HFFc6 (cell line): ENCODE results near the gene GINS1. TPM values are rescaled to one million over a fixed set of nuclear protein-coding genes. Genes with fewer than 3 reads are reported as not detected.
A peak's percentile ranks its signal among the peaks of the same experiment; 100 is the strongest.

Experiments used
- DNase-seq: peaks from one replicate; pipeline ENCODE4 v3.0.0-alpha.2; 2018
- H3K27ac Mint-ChIP-seq: 2 replicates; pipeline ENCODE4 v1.8.0; 2020; ENCODE audit warnings: mild to moderate bottlenecking, mixed read lengths
- H3K27me3 Mint-ChIP-seq: 2 replicates; pipeline ENCODE4 v1.8.0; 2021; ENCODE audit warnings: mild to moderate bottlenecking, moderate library complexity, mixed read lengths; ENCODE audit not compliant: insufficient read depth
- H3K36me3 Mint-ChIP-seq: 2 replicates; pipeline ENCODE4 v1.8.0; 2021; ENCODE audit warnings: low read depth, mixed read lengths
- H3K4me1 Mint-ChIP-seq: 2 replicates; pipeline ENCODE4 v1.8.0; 2020; ENCODE audit warnings: low read depth, mixed read lengths
- H3K4me3 Mint-ChIP-seq: 2 replicates; pipeline ENCODE4 v1.8.0; 2020; ENCODE audit warnings: mild to moderate bottlenecking, moderate library complexity, mixed read lengths
- H3K9me3 Mint-ChIP-seq: 2 replicates; pipeline ENCODE4 v1.8.0; 2020; ENCODE audit warnings: mild to moderate bottlenecking, mixed read lengths
- CTCF ChIP-seq: fragments of 200-600 bp; sonication (generic); IDR thresholded peaks from 2 replicates; pipeline ENCODE4 v1.5.0; 2021; ENCODE audit warnings: antibody characterized with exemption, mild to moderate bottlenecking
- total RNA-seq, 6 experiments: library from RNA; stranded (reverse); fragmentation: NEBNext Ultra II Directional; extraction: Animal tissue kit (Norgen Biotek cat#: 25700); gene quantifications; 2 replicates in 1 of 6; 3 replicates in 5 of 6; pipeline ENCODE4 v1.2.3, GENCODE V29; 2021

GINS1 gene
- total RNA-seq, 6 experiments from 2014 or later: 7.5 to 13.9 (median 11.7) TPM

- TF ChIP-seq CTCF: no peak
- Mint-ChIP-seq H3K4me3 (peak within 1 kb of the TSS; percentile 95), H3K36me3 (peaks cover 16% of the 10 kb centered on the region), H3K4me1 (peaks cover 16% of the 10 kb centered on the region), H3K27ac (peak within 1 kb of the TSS; percentile 93), H3K27me3 (no peaks in the 10 kb centered on the region; the same call in 1 of the 2 replicates), H3K9me3 (no peaks in the 10 kb centered on the region)
- peak; percentile 95 for DNase-seq
Observed at GRCh38 chr20:25390538-25391528, 16.6 kb upstream of the GINS1 start, which contains the start of gene ABHD12. TSS of gene ABHD12 (minus strand) at chr20:25390835. CDS start at chr20:25390703, 132 bp downstream.

GRCh38 chr20:25394276-25394675 lies 13.2 kb upstream of the GINS1 start:
- no peak for TF ChIP-seq CTCF
- no peaks in the 10 kb centered on the region; the same call in 1 of the 2 replicates for H3K27me3 Mint-ChIP-seq
- no peak overlapping the region for H3K4me3 Mint-ChIP-seq
- H3K27ac Mint-ChIP-seq: no peak overlapping the region
- peaks cover 32% of the 10 kb centered on the region for H3K4me1 Mint-ChIP-seq
- H3K9me3 Mint-ChIP-seq: no peaks in the 10 kb centered on the region
- no peak for DNase-seq
- peaks cover 1% of the 10 kb centered on the region for H3K36me3 Mint-ChIP-seq

DNA sequence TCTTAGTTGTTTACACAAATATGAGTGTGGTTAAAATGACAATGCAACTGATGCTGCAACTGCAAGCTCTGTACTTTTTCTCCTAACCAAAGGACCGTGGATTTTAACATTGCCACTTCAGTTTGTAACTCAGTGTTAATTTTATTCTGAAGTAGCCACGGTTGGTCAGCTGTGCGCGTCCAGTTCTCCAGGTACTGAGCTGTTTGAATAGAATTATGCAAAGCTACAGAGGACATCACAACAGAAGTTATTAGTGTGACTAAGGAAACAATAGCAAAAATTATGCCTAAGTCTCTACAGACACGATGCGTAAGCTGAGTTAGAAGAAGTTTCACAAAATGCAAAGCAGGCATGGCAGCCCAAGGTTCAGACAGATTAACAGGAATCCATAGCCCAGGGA lies 12.5 kb upstream of the GINS1 start:
- Mint-ChIP-seq H3K27ac (no peak overlapping the region), H3K9me3 (no peaks in the 10 kb centered on the region), H3K36me3 (no peaks in the 10 kb centered on the region), H3K4me3 (no peak overlapping the region), H3K27me3 (no peaks in the 10 kb centered on the region; the same call in 1 of the 2 replicates), H3K4me1 (peaks cover 29% of the 10 kb centered on the region)
- TF ChIP-seq CTCF: no peak
- DNase-seq: no peak

DNA sequence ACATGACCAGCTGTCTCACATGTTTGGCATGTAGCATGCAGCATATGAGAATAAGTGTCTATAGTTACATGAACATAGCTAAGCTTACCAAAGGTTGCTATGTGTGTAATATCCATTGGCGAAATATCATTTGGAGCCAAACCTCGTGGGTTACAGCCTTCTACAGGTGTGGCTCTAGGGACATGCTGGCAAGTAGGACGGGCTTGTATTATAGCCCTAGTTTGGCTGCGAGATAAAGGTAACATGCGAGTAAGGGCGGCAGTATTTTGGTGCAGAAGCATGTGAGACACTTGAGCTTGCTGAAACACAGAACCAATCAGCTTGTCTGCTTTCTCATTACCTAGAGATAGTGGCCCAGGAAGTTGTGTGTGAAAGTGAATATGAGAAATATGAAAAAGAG lies 10.4 kb upstream of the GINS1 start:
- peaks cover 9% of the 10 kb centered on the region; the same call in 1 of the 2 replicates for H3K9me3 Mint-ChIP-seq
- H3K4me1 Mint-ChIP-seq: peaks cover 29% of the 10 kb centered on the region
- DNase-seq: no peak
- H3K27ac Mint-ChIP-seq: peak overlapping the region; percentile 87
- TF ChIP-seq CTCF: no peak
- no peaks in the 10 kb centered on the region; the same call in 1 of the 2 replicates for H3K27me3 Mint-ChIP-seq
- no peaks in the 10 kb centered on the region for H3K36me3 Mint-ChIP-seq
- H3K4me3 Mint-ChIP-seq: peak overlapping the region; percentile 45; the same call in 1 of the 2 replicates

DNA sequence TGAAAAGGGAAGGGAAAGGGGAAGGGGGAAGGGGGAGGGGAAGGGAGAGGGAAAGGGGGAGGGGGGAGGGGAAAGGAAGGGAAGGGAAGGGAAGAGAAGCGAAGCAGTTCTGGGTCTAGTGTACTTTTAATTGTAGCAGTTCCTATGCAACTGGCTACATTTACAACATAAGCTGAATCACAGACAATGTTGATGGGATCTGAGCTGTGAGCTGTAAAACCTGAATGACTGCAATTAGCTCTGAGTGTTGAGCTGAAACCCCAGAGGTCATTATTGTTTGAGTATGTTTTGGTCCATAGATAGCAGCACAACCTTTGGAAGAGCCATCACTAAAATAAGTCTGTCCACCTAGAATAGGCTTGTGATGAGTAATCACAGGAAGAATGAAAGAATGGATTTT lies 9.7 kb upstream of the GINS1 start:
- peaks cover 7% of the 10 kb centered on the region for H3K36me3 Mint-ChIP-seq
- peaks cover 29% of the 10 kb centered on the region for H3K4me1 Mint-ChIP-seq
- H3K4me3 Mint-ChIP-seq: peak overlapping the region; percentile 8; the same call in 1 of the 2 replicates
- peaks cover 3% of the 10 kb centered on the region; the same call in 1 of the 2 replicates for H3K27me3 Mint-ChIP-seq
- peak; percentile 59 for DNase-seq
- TF ChIP-seq CTCF: no peak
- peaks cover 16% of the 10 kb centered on the region for H3K9me3 Mint-ChIP-seq
- peak overlapping the region; percentile 87 for H3K27ac Mint-ChIP-seq
